GM19463 (cell line): Measurements from ENCODE around the gene DSCAML1.

Source experiments
- ATAC-seq: cut with Tn5 transposase; IDR thresholded peaks from one replicate; pipeline ENCODE4 v1.9.1; 2021; ENCODE audit warnings: mild to moderate bottlenecking, moderate library complexity; ENCODE audit not compliant: unreplicated experiment

The DSCAML1 gene

DNA sequence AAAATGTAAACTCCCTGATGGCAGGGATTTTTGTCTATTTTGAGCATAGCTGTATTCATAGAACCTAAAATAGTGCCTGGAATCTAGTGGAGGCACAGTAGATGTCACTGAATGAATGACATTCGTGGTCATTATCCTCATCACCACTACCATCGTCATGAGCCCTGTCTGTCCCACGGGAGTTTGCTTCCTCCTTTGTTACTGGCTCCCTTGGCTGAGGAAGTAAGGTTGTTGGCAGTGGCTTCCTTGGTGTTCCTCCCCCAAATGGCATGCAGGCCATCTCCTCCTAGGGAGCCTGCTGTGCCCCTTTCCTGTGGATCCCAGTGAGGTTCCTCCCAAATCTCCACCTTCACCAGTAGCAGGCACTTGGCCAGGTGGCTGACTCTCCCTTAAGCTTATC is 286.4 kb downstream of the DSCAML1 start:
- ATAC-seq = no peak

DNA sequence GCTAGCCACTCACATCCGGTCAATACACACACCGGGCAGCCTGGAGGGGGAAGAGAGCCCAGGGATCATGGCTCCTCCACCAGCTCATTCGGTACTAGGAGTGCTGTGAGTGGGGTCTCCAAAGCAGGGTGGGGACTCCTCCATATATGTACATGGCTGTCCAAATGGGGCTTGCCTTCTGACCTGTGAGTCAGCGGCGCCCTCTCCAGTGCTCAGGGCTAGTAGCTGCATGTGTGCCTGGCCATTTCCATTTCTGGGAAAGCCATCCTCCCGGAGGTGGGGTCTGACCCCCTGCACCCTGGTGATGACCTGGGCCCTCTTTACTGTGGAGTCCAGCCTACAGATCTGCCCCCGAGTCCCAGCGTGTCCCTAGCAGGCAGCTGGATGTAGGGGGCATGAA is 287.5 kb downstream of the DSCAML1 start:
- no peak for ATAC-seq

DNA sequence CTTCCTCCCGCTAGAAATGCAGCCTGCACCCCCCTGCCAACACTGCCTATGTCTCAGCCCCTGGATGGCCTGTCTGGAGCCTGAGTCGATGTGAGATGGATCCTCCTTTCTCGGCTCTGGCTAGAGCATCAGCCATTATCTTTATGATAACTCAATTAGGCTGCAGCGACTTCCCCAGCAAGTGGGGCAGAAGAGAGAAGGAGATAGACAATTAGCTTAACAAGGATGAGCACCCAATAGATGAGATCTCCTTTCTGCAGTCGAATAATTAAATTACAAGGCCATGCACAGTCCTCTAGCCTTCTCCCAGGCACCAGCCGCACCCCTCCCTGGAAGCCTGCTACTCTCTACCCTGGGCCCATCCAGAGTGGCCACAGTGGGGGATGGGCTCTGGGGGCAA is 290.0 kb downstream of the DSCAML1 start:
- ATAC-seq = no peak

DNA sequence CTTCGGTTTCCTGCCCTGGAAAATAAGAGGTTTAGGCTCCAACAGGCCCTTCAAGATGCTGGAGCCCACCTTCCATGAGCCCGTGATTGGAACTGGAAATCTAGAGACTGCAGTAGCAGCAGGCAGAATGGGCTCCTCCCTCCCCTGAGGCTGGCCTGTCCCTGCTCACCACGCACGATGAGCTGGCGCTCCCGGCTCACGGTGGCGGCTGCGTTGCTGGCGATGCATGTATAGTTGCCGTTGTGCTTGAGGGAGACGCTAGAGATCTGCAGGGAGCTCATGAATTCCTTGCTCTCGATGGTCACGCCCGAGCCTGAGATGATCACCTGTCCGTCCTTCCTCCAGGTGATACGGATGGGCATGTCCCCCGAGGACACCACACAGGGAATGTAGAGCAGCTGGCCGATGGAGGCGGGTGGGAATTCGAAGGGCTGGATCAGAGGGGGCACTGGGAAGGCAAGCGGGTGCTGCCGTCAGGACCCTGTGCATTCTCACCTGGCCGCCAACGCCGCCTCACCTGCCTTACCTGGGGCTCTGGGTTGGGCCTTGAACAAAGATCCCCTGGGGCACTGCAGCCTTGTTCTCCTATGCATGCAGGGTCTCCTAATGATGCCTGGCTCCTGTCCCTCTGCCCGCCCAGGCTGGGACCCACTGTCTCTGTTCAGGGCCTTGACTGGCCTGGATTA is 291.6 kb downstream of the DSCAML1 start:
- no peak for ATAC-seq

DNA sequence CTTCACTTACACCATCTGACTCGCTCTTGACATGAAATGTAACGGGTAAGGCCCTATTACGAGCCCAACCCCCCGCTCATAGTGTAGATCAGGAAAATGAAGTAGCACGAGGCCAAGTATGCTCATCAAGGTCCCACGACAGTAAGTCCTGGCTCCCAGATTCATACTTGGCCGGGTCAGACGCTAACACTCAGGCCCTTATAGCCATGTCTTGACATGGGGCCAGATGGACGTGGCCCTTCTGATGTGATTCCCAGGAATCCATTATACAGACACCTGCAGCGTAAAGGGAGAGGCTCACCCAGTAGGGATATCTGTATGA is 294.3 kb downstream of the DSCAML1 start:
- ATAC-seq = no peak

DNA sequence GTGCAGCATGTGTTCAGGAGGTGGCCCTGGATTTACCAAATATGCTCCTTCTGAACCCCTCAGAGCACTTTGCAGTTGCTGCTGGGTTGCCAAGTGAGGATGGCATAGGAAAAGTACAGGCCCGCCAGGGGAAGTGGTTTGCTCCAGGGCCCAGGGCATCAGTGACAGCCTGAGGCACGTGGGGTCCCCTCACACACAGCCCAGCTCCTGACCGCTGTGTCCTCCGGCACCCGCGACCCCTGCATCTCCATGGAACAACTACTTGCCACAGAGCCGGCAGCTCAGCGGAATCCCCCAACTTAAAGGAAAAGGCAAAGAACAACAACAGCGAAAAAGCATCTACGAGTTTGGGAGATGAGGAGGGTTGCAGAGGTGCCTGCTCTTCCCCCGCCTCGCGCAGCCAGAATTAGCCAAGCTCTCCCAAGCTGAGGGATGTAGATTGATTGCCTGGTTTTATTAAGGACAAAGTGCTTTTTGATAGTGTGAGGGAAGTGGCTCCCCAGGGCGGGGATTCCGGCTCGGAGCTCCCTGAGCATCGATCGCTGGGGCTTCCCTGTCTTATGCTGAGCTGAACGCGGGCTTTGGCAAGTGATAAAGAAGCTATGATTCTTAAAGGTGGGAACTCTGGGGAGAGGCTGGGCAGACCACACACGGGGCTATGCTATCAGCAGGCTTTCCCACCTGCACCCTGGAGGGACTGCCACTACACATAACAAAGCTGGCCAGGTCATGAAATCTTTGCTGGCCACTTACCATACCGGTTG is 294.8 kb downstream of the DSCAML1 start:
- ATAC-seq = no peak

DNA sequence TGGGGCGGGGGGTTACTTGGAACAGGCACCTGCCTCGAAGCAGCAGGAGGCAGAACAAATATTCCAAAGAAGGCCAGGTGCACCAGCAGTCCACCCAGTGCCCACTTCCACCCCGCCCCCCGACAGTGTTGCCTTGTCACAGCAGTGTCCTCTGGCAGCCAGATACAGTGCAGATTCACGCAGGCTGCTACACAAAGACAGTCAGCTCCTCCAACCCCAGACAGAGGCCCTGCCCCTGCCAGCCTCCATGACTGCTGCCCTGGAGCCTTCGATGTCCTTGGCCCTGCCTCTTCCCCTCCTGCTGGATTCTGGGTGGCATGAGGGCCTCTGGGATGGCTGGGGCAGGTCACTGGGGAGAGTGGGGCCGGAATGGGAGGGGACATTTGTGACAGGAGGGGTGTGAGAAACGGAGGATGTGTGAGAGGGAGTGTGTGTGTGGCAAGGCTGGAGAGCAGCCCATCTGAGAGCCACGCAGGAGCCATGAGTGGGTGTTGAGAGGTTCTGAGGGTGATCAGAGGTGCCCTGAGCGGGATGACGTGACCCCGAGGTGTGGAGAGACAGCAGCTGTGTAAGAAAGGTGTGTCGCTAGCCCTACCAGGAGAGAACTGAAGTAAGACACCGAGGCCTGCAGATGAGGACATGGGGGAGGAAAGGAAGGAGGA is 295.6 kb downstream of the DSCAML1 start:
- no peak for ATAC-seq

DNA sequence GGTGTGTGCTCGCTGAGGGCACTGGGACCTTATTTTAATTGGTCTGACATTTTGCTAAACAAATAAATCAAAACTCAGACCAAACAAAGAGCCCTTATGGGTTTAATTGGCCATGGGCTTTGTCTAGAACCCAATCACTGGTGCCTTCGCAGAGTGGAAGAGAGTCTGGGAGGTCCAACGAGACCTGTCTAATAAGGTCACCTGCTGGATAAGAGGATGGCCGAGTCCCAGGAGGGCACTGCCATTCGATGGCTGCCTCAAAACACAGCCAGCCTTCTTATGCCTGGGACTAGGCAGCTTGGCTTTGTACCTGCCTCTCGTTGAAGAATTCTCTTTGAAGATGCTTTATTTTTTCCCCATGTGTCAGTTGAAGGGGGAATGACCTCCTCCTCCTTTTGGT is 298.2 kb downstream of the DSCAML1 start:
- no peak for ATAC-seq

DNA sequence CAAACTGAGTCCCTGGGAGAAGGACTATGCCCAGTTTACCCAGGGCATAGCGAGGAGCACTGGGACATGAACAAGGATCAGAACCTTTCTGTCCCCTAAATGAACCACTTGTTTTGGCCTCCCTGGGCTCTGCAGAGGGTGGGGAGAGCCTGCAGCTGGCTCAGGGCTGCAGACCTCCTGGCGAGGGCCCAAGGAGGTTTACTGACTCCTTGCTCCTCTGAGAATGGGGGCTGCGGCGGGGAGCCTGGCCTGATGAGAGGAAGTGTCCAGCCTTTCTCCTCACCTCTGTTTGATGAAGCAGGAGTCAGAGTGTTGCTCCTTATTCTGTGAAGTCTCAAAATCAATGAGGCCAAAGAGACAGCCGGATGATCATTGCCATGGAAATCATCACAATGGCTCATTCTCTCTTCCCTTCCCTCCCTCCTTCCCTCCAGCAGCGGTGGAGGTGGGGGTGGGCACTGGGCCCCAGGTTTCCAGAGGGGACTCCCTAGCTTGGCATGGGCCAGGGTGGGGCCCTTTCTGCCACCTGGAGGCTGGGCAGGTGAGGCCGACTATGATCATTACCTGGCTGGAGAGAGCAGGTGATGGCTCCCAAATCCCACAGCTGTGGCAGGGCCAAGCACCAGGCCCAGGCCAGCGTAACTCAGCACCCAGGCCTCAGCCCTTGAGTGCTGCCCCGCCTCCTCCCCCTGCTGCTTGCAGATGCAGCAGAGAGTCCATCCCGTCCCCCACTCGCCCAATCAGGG is 299.6 kb downstream of the DSCAML1 start:
- no peak for ATAC-seq

DNA sequence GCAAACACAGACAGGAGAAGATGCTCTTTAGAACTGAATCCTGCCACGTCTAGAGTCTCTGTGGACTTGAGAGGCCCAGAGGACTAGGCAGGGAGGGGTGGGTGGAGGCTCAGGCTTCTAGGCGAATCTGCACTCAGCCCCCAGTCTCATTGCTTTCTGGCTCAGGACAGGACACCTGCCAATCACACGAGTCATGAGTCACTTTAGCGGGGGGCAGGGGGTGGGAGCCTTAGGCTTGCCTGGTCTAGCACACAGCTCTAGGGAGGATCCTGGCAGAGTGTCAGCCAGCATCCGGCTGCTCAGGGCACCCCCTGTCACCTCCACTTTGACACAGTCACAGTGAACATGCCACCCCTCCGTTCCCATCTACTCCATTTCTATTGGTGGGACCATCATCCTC is 301.7 kb downstream of the DSCAML1 start:
- ATAC-seq = no peak

DNA sequence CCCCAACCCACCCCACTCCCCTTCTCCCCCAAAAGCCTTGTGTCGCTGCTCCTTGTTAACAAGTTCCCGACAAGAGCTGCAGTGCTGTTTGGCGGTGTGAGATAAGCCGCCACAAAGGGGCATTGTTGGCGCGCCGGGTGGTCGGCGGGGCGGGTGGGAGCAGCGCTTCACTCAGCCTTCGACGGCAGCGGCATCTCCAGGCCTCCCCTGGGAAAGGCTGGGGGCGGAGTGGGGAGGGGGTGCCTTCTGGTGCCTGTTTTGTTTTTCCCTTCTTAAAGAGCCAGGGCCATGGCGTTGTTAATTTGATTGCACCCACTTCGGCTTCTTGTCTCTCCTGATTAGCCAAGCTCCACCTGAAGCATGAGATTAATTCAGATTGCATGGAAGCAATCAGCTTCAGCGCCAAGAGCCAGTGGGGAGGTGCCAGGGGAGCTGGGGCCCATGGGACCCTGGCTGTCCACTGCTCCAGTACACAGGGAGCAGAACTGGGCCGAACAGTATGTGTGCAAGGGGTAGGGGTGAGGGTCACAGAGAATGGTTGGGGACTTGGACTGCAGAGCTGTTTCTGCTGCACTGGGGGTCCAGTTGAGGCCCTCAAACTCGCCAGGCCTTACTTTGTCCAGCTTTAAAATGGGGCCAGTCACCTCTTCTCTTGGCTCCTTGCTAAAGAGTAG is 304.3 kb downstream of the DSCAML1 start:
- ATAC-seq = no peak

DNA sequence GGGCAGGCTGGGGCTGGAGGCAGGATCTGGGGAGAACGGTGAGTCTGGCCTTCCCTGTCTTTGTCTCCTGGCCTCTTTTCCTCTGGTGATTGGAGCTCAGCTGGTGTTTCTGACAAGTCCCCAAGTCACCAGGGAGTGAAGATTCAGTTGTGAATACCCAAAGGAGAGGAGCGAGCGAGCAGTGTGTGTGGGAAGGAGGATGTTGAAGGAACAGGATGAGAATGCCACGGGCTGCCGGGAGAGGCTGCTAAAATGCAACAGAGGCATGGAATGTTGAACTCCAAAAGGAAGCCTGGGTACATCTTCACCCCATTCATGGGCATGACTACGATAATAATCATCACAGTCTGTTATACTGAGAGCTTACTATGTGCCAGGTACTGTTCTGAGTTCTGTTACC is 306.1 kb downstream of the DSCAML1 start:
- no peak for ATAC-seq

DNA sequence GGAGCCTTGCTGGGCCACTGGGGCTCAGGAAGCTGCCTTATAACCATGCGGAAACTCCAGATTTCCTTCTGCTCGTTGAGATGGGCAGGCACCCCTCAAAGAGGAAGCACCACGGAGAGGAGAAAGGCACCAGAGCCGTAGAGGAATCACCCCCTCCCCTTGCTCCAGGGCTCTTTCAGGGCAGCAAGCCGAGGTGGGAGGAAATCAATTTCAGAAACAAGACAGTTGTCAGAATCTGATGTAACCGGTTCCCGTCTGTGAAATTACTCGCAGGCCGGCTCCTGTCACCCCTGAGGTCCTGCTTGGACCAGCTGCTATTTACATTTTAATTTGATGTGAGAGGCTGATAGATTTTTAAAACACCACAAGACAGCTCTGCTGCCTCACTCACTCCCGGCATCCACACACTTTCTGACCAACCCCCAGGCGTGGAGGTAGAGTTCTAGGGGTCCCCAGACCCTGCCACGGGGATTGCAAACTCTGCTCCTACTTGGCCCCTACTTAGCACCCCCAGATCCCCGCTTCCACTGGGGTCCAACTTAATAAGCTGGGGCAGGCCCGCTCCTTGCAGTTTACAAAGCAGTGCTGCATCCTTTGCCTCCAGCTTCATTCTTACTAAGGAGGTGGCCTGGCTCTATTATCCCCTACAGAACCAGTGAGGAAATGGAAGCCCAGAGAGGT is 306.9 kb downstream of the DSCAML1 start:
- ATAC-seq = no peak

DNA sequence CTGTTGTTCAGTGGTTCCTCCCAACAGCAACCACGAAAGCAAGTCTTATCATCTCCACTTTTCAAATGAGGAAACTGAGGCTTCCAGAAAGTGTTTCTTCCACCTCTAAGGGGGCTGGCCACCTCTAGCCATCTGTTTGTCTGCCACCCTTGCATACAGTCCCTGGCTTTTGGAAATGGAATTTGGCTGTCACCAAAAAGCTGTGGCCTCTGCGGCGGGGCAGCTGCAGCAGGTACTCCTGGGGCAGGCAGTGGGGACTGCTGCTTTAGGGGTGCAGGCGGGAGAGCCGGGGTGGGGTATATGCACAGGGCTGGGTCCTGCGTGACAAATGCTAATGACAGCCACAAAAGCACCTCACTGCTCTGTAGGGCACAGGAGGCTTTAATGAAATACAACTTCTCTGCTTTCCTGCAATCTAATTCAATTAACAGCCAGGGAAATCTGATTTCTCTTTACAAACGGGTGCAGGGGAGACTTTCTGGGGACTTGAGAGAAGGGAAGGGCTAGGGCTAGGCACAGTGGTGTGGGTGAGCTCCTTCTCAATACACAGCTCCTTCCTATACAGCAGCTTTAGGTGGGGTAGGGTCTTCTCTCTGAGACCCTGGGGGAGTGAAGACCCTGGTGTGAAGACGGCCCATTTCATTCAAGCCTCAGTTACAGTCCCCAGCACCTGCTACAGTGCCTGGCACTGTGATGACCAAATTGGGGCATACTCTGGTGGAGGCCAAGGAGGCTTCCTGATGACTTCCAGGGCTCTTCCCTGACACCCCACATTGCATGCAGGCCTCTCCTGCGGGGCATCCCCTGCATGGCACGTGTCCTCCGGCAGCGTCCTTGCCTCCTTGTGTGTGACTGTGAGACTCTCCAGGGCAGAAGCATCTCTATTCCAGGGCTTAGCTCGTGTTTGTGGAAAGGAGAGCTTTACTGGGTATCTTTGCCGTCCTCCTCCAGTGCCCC is 307.7 kb downstream of the DSCAML1 start:
- ATAC-seq = no peak

DNA sequence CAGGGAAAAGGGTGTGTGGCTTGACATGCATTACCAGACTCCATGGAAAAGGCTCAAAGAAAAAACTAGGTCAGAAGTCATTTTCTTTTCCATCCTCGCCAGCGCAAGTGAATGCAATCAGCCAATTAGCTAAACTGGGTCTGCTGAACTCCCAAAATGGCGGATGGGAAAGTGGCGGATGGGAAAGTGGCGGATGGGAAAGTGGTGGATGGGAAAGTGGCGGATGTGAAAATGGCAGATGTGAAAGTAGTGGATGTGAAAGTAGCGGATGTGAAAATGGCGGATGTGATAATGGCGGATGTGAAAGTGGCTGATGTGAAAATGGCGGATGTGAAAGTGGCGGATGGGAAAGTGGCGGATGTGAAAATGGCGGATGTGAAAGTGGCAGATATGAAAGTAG is 311.0 kb downstream of the DSCAML1 start:
- ATAC-seq = no peak

DNA sequence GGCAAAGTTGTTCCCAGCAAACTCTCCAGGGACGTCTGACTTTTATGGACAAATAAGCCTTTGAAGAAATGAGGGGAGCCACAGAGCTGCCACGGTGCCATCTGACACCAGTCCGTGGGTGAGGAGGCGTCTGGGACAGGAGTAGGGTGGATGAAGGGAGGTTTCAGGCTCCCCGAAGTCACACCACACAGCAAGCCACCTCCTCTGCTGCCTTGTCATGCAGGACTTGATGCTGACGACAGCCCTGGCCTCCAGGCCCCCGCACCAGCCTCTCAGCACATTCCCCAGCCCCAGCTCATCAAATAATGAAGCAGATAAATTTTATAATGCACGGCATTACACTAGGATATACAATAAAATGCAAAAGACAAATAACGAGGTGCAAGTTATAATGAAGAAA is 312.9 kb downstream of the DSCAML1 start:
- no peak for ATAC-seq

DNA sequence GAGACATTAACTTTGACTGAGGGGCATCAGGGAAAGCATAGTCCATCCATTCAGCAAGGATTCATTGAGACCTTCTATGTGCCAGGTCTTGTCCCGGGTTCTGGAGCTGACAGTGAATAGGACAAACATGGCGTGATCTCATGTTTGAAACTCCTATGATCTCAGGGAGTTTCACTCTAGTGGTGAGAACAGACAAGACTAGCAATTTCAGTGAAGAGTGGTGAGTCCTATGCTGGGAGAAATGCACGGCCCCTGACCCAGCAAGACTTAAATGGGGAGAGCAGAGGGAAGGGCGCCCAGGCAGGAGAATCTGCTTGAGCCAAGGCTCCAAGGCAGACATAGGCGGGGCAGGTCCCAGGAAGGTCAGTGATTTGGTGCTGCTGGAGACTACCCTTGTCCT is 313.6 kb downstream of the DSCAML1 start:
- no peak for ATAC-seq

DNA sequence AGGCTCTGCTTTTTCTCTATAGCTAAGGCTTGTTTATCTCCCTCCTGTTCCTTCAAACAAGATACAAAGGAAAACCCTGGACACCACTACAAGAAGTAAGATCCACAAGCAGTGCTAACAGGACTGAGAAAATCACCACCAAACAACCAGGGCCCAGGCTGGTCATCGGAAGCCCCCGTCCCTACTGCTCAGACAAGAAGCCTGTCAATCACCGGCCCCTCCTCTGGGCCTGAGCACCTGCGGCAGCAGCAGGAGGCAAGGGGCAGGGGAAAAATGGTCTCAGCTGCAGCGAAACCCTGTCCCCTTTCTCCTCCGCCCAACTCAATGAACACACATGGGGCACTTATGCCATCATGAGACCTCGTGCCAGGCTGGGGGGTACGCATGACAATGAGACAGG is 314.1 kb downstream of the DSCAML1 start:
- ATAC-seq = no peak

DNA sequence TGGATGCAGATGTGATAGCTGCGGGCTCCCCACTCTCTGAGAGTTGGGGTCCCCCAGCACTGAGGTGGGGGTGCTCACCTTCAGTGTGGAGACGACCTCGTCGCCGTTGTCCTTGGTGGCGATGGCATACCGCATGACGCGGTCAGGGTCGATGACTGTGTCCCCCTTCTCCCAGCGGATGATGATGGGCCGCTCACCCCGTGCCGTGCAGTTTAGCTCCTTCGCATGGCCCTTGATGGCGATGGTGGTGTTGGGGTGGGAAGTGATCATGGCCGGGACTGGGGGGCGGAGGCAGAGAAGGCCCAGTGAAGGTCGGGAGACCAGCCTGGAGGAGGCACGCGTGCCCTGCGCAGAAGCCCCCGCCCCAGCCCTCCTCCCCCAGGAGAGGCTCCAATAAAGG is 315.1 kb downstream of the DSCAML1 start:
- no peak for ATAC-seq
